Endothelial cell of umbilical vein (primary cell): ENCODE measurements around the gene BHLHE23. TPM values are rescaled to one million over a fixed set of nuclear protein-coding genes. Genes with fewer than 3 reads are reported as not detected.

ENCODE experiments used
- BruUV-seq: library from RNA; stranded (reverse); fragments of 400-500 nt; replicated peaks from 2 replicates; lab custom pipeline; 2021; lab: Mats Ljungman, UMichigan
- CTCF ChIA-PET: fragments of 300-600, 350-600 bp; sonication (Branson Sonifier 250); formaldehyde crosslinking; loops from one replicate; lab custom pipeline; 2021; ENCODE audit warnings: antibody characterized with exemption, inconsistent platforms; lab: Charles Lee
- POLR2A ChIA-PET: fragments of 300-600, 350-600 bp; sonication (Branson Sonifier 250); formaldehyde crosslinking; loops from one replicate; lab custom pipeline; 2021; ENCODE audit warnings: antibody characterized with exemption, inconsistent platforms; lab: Charles Lee
- DNase-seq: peaks from one replicate; pipeline ENCODE4 v3.0.0-alpha.2; 2011; ENCODE audit warnings: low read depth, low spot score
- FAIRE-seq: peaks from 2 replicates; lab custom pipeline; 2011; peaks lifted over from hg19 to GRCh38; lab: Jason Lieb, UNC
- H2AFZ ChIP-seq: 2 replicates; pipeline ENCODE4 v1.6.0; 2012; ENCODE audit warnings: low read depth, low read length, control low read depth, inconsistent platforms
- H3K27ac ChIP-seq: 2 replicates; pipeline ENCODE4 v1.5.1; 2011; ENCODE audit warnings: low read depth, mild to moderate bottlenecking, control low read depth, low read length, moderate library complexity; ENCODE audit not compliant: insufficient read depth
- H3K27me3 ChIP-seq, 2 experiments: 2 replicates each; pipeline versions ENCODE4 v1.6.0 to v1.6.1; 2011; ENCODE audit warnings: low read length in 2 of 2, mixed read lengths in 1 of 2; ENCODE audit not compliant: control insufficient read depth in 2 of 2, insufficient read depth in 2 of 2
- H3K36me3 ChIP-seq, 2 experiments: 2 replicates in 1 of 2; 3 replicates in 1 of 2; pipeline ENCODE4 v1.5.1; 2011; ENCODE audit warnings: low read length in 2 of 2, mild to moderate bottlenecking in 1 of 2, moderate library complexity in 1 of 2; ENCODE audit not compliant: control insufficient read depth in 2 of 2, insufficient read depth in 2 of 2; ENCODE audit errors: extremely low read depth in 1 of 2
- H3K4me1 ChIP-seq: 3 replicates; pipeline ENCODE4 v1.5.1; 2011; ENCODE audit warnings: mild to moderate bottlenecking, low read length; ENCODE audit not compliant: control insufficient read depth, insufficient read depth; ENCODE audit errors: extremely low read depth
- H3K4me2 ChIP-seq: 2 replicates; pipeline ENCODE4 v1.6.1; 2011; ENCODE audit warnings: low read length, control low read depth, mixed read lengths; ENCODE audit not compliant: insufficient read depth
- H3K4me3 ChIP-seq, 3 experiments: fragments of 200-600 bp in 1 of 3; sonication (generic), shearing (Covaris generic) in 1 of 3; replicated peaks in 1 of 3; 2 replicates each; pipeline ENCODE4 v1.5.1; 2011 to 2016; ENCODE audit warnings: control low read depth in 3 of 3, low read length in 3 of 3, mild to moderate bottlenecking in 2 of 3, inconsistent platforms in 1 of 3, low read depth in 1 of 3, moderate library complexity in 1 of 3; ENCODE audit not compliant: insufficient read depth in 1 of 3
- H3K79me2 ChIP-seq: 2 replicates; pipeline ENCODE4 v1.6.0; 2012; ENCODE audit warnings: low read length, inconsistent platforms; ENCODE audit not compliant: control insufficient read depth, insufficient read depth
- H3K9ac ChIP-seq: replicated peaks from 2 replicates; pipeline ENCODE3; 2011; ENCODE audit warnings: low read length, control low read depth; ENCODE audit not compliant: insufficient read depth; ENCODE audit errors: extremely low read depth
- H3K9me1 ChIP-seq: replicated peaks from 3 replicates; pipeline ENCODE4 v1.6.0; 2011; ENCODE audit warnings: mild to moderate bottlenecking, low read length; ENCODE audit not compliant: control insufficient read depth, insufficient read depth; ENCODE audit errors: extremely low read depth
- H3K9me3 ChIP-seq: replicated peaks from 2 replicates; pipeline ENCODE4 v1.5.1; 2012; ENCODE audit warnings: low read length, inconsistent platforms; ENCODE audit not compliant: control insufficient read depth, insufficient read depth
- H4K20me1 ChIP-seq: replicated peaks from 2 replicates; pipeline ENCODE3; 2011; ENCODE audit warnings: mild to moderate bottlenecking, low read length; ENCODE audit not compliant: control insufficient read depth, insufficient read depth; ENCODE audit errors: extremely low read depth
- EZH2 ChIP-seq: IDR thresholded peaks from 2 replicates; pipeline ENCODE4 v1.6.1; 2012; ENCODE audit warnings: borderline replicate concordance, low read depth, mild to moderate bottlenecking, moderate library complexity, low read length, inconsistent platforms; ENCODE audit not compliant: severe bottlenecking
- FOS ChIP-seq: IDR thresholded peaks from 2 replicates; pipeline ENCODE4 v1.6.1; 2011; ENCODE audit warnings: mild to moderate bottlenecking, low read length, moderate library complexity, borderline replicate concordance; ENCODE audit not compliant: insufficient read depth
- GATA2 ChIP-seq: IDR thresholded peaks from 2 replicates; pipeline ENCODE4 v1.7.0; 2011; ENCODE audit warnings: low read depth, mild to moderate bottlenecking, moderate library complexity, mixed read lengths, low read length; ENCODE audit not compliant: insufficient read length, insufficient read depth
- JUN ChIP-seq: IDR thresholded peaks from 2 replicates; pipeline ENCODE4 v1.6.1; 2011; ENCODE audit warnings: borderline replicate concordance, low read depth; ENCODE audit not compliant: insufficient read length, insufficient read depth
- MYC ChIP-seq: IDR thresholded peaks from one replicate; pipeline ENCODE4 v1.6.1; 2011; ENCODE audit warnings: mild to moderate bottlenecking, low read depth, low read length
- POLR2A ChIP-seq: IDR thresholded peaks from 2 replicates; pipeline ENCODE4 v1.6.1; 2012; ENCODE audit warnings: low read depth, mild to moderate bottlenecking, control low read depth, low read length
- POLR2AphosphoS5 ChIP-seq: IDR thresholded peaks from 2 replicates; pipeline ENCODE4 v1.6.1; 2012; ENCODE audit warnings: low read depth, mild to moderate bottlenecking, control low read depth, low read length, moderate library complexity; ENCODE audit not compliant: insufficient read depth
- dilution Hi-C: fragments of 300-500 bp; cut with MboI; formaldehyde crosslinking; loops from one replicate; pipeline ENCODE4 v1.15.0; 2019; ENCODE audit warnings: low sequenced_read_pairs; ENCODE audit not compliant: extremely low pct_ligation_motif_present
- intact Hi-C: fragments of 100-400 bp; cut with micrococcal nuclease; formaldehyde crosslinking; loops from one replicate; pipeline ENCODE4 v1.10.0; 2022
- polyA plus RNA-seq, 4 experiments: library from polyadenylated mRNA; depleted of rRNA in 3 of 4; stranded (reverse) in 3 of 4; unstranded in 1 of 4; fragments of >200 nt; gene quantifications; 2 replicates each; pipeline versions ENCODE4 v1.2.1 to v1.2.3, GENCODE V29; 2011 to 2012; ENCODE audit warnings: missing spikeins in 1 of 4
- total RNA-seq: library from RNA; stranded (reverse); gene quantifications from 2 replicates; pipeline ENCODE4 v1.2.3, GENCODE V29; 2021
- TF ChIP-seq, protein P1 (sequence below), 2 donors: IDR thresholded peaks; 1 replicate in 1 of 2; 2 replicates in 1 of 2; pipeline ENCODE4 v1.5.1; 2011; ENCODE audit warnings: low read length in 2 of 2, mild to moderate bottlenecking in 2 of 2, moderate library complexity in 2 of 2, control low read depth in 1 of 2, inconsistent platforms in 1 of 2, low read depth in 1 of 2; ENCODE audit not compliant: insufficient read depth in 1 of 2; ENCODE audit errors: extremely low read depth in 1 of 2
- TF ChIP-seq, protein P2 (sequence below): IDR thresholded peaks from 2 replicates; pipeline ENCODE4 v1.6.1; 2011; ENCODE audit not compliant: insufficient read depth, insufficient read length

The BHLHE23 gene
- total and polyA plus RNA-seq, 2 donors (not counting 3 experiments of a cell fraction or from before 2014, with no cell fraction given), result not detected

DNA sequence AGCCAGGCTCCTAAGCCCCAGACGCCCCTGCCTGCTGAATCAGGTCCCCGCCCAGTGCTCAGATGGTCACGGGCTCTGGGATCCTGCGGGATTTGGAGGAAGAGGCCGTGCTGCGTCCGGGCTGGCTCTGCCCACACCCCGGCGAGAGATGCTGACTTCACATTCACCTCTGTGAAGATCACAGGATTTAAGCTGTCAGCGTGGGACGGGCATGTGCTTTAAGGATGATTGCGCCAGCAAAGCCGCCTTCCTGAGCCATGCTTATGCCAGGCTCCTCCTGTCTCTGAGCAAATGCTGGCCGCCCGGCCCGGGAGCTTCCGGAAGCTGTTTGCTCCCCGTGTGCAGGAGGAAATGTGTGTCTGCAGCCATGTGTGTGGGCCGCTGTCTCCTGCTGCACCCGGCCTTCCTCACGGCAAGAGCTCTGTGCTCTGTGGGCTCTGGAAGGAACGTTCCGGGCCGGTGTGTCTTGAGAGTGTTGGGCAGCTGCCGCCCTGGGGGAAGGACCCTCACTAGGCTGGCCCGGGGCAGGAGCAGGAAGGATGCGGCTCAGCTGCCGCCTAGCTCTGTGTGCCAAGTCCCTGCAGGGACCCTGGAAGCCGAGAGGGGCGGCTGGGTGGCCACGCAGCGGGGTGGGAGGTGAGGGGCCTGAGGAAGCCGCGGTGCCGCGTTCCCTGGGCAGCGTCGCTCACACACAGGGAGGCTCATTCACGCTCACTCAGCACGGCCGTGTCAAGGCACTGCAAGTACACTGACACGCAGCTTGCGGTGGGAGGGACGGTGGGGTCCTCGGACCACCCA, 19.0 kb upstream of the BHLHE23 start:
- DNase-seq, result no peak
- Histone ChIP-seq H3K27ac (no peak overlapping the region), H2AFZ (no peak overlapping the region), H3K4me2 (no peak overlapping the region), H3K9me1 (no peaks in the 10 kb centered on the region), H3K79me2 (no peaks in the 10 kb centered on the region), H4K20me1 (no peaks in the 10 kb centered on the region), H3K4me1 (no peaks in the 10 kb centered on the region), H3K27me3 (peaks cover 32 to 49% of the 10 kb centered on the region in 2 experiments), H3K9me3 (no peaks in the 10 kb centered on the region), H3K9ac (no peak overlapping the region), H3K4me3 (no peak overlapping the region), H3K36me3 (no peaks in the 10 kb centered on the region)
- TF ChIP-seq JUN (no peak), MYC (no peak), FOS (no peak), GATA2 (no peak)
- dilution Hi-C loops, result no loop called here
- no peak for FAIRE-seq
- ChIA-PET CTCF (interaction anchor here (1.3 to 1.8 kb wide), 3 partner anchors 17 to 352 kb away, joined by 3 to 4 read pairs (median 4); no protein-coding TSS in a partner anchor), POLR2A (interaction anchor here (0.6 kb wide), 1 partner anchor 45 kb away, joined by 5 read pairs; no protein-coding TSS in a partner anchor)
- BruUV-seq, result no TSS peak
- intact Hi-C loops, result no loop called here

DNA sequence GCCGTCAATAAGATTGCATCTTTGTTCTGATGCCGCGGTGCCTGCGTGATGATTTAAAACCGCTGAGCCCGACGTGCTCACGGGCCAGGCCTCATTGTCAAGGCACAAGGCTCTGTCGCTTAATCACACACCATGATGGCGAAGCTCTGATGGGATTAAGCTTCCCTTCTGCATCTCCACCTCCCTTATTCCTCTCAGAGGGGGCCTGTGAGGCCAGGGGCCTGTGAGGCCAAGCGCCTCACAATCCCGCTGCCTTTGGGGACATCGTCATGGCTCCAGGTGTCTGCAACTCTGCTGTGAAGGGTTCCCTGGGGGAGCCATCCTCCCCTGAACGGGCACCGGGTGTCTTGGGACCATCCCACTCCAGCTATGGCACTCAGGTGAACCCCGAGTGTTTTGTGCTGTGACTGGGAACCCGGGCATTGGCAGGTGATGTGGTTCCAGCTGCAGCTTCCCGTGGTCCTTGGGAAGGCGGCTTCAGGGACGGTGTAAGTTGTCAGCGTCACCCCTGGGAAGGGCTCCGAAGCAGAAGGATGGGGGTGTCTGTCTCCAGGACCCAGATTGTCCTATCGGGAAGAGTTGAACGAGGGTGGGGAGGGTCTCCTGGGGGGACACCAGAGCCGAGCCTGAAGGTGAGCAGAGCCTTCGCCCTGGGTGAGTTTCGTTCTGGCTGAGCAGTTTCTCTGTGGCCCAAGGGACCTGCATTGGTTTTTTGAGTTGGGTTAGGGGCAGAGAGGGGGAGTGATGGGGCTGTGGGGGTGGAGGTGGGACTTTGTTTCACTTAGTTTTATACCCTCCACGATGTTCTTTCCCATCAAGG, 18.0 kb upstream of the BHLHE23 start:
- no peak overlapping the region for H3K4me3 ChIP-seq
- H3K4me2 ChIP-seq, result no peak overlapping the region
- no peaks in the 10 kb centered on the region for H3K36me3 ChIP-seq
- no TSS peak for BruUV-seq
- H3K9me3 ChIP-seq, result no peaks in the 10 kb centered on the region
- FAIRE-seq (no peak), DNase-seq (no peak)
- no peaks in the 10 kb centered on the region for H3K4me1 ChIP-seq
- intact Hi-C loops (no loop called here), dilution Hi-C loops (no loop called here)
- no peak overlapping the region for H3K9ac ChIP-seq
- ChIA-PET POLR2A (no interaction called here), CTCF (interaction anchor here (0.8 to 1.8 kb wide), 5 partner anchors 16 to 352 kb away, joined by 3 to 5 read pairs (median 4); no protein-coding TSS in a partner anchor)
- no peak overlapping the region for H2AFZ ChIP-seq
- H3K27me3 ChIP-seq, result peaks cover 32 to 40% of the 10 kb centered on the region in 2 experiments
- no peaks in the 10 kb centered on the region for H3K79me2 ChIP-seq
- no peak overlapping the region for H3K27ac ChIP-seq
- no peaks in the 10 kb centered on the region for H4K20me1 ChIP-seq
- TF ChIP-seq, protein P1, sequence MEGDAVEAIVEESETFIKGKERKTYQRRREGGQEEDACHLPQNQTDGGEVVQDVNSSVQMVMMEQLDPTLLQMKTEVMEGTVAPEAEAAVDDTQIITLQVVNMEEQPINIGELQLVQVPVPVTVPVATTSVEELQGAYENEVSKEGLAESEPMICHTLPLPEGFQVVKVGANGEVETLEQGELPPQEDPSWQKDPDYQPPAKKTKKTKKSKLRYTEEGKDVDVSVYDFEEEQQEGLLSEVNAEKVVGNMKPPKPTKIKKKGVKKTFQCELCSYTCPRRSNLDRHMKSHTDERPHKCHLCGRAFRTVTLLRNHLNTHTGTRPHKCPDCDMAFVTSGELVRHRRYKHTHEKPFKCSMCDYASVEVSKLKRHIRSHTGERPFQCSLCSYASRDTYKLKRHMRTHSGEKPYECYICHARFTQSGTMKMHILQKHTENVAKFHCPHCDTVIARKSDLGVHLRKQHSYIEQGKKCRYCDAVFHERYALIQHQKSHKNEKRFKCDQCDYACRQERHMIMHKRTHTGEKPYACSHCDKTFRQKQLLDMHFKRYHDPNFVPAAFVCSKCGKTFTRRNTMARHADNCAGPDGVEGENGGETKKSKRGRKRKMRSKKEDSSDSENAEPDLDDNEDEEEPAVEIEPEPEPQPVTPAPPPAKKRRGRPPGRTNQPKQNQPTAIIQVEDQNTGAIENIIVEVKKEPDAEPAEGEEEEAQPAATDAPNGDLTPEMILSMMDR (IDR thresholded peaks at IDR 0.05; ENCODE audit: extremely low read depth in 1 of 2, insufficient read depth in 1 of 2, low read depth in 1 of 2, low read length in 2 of 2), result no peak
- TF ChIP-seq POLR2A (no peak), GATA2 (no peak), EZH2 (no peak), JUN (no peak), MYC (no peak), FOS (no peak), POLR2AphosphoS5 (no peak)
- TF ChIP-seq, protein P2, sequence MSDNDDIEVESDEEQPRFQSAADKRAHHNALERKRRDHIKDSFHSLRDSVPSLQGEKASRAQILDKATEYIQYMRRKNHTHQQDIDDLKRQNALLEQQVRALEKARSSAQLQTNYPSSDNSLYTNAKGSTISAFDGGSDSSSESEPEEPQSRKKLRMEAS, result no peak
- no peaks in the 10 kb centered on the region for H3K9me1 ChIP-seq
